K562 (cell line): ENCODE results near the gene MRPL58. TPM values are rescaled to one million over a fixed set of nuclear protein-coding genes. Genes with fewer than 3 reads are reported as not detected.

Source experiments
- ATF7 ChIP-seq: fragments of 450-650 bp; IDR thresholded peaks from 2 replicates; pipeline ENCODE4 v1.7.1; 2014; ENCODE audit warnings: mild to moderate bottlenecking, moderate library complexity
- CHD2 ChIP-seq: IDR thresholded peaks from 2 replicates; pipeline ENCODE4 v1.6.1; 2011; ENCODE audit warnings: low read depth, low read length
- CTBP1 ChIP-seq: fragments of 450-650 bp; IDR thresholded peaks from 2 replicates; pipeline ENCODE4 v1.6.1; 2016; ENCODE audit warnings: borderline replicate concordance
- EZH2 ChIP-seq: IDR thresholded peaks from 2 replicates; pipeline ENCODE4 v1.6.1; 2012; ENCODE audit warnings: low read depth, mild to moderate bottlenecking, inconsistent platforms, low read length, borderline replicate concordance
- MNT ChIP-seq, 2 experiments: fragments of 450-650 bp; conservative IDR thresholded peaks; 2 replicates each; pipeline ENCODE4 v1.6.1; 2017; ENCODE audit warnings: mild to moderate bottlenecking in 2 of 2, moderate library complexity in 2 of 2
- RBM39 ChIP-seq: fragments of 200-400 bp; formaldehyde crosslinking; optimal IDR thresholded peaks from 2 replicates; pipeline ENCODE3; 2018; ENCODE audit warnings: low read depth, low read length
- STAT5A ChIP-seq: IDR thresholded peaks from 2 replicates; pipeline ENCODE4 v1.6.1; 2012; ENCODE audit warnings: low read length, inconsistent platforms, borderline replicate concordance
- UBTF ChIP-seq, 2 experiments: IDR thresholded peaks; 2 replicates each; pipeline ENCODE4 v1.6.1; 2012; ENCODE audit warnings: improper control_type of control experiment in 2 of 2, low read depth in 2 of 2, low read length in 2 of 2, borderline replicate concordance in 1 of 2
- USF1 ChIP-seq: sonication (generic); formaldehyde crosslinking; IDR thresholded peaks from 2 replicates; pipeline ENCODE4 v1.9.0; 2022; ENCODE audit warnings: mild to moderate bottlenecking, missing genetic modification reagents
- VEZF1 ChIP-seq: fragments of 200-800 bp; sonication (Bioruptor generic); IDR thresholded peaks from 2 replicates; pipeline ENCODE4 v1.6.1; 2017; ENCODE audit warnings: missing genetic modification characterization, missing compliant biosample characterization
- ZBTB8A ChIP-seq: fragments of 450-650 bp; IDR thresholded peaks from 2 replicates; pipeline ENCODE4 v1.6.1; 2018; ENCODE audit warnings: mild to moderate bottlenecking, moderate library complexity; ENCODE audit not compliant: partially characterized antibody
- ZBTB9 ChIP-seq: fragments of 450-650 bp; formaldehyde crosslinking; IDR thresholded peaks from 2 replicates; pipeline ENCODE4 v1.4.0; 2020; ENCODE audit warnings: mild to moderate bottlenecking, moderate library complexity
- ZFX ChIP-seq: sonication (generic); formaldehyde crosslinking; IDR thresholded peaks from 2 replicates; pipeline ENCODE4 v1.8.0; 2022; ENCODE audit warnings: mild to moderate bottlenecking, missing genetic modification reagents, moderate library complexity
- ZNF121 ChIP-seq: sonication (generic); formaldehyde crosslinking; conservative IDR thresholded peaks from 2 replicates; pipeline ENCODE4 v1.8.0; 2022; ENCODE audit warnings: missing genetic modification reagents
- ZNF277 ChIP-seq: fragments of 250-450 bp; sonication (Bioruptor Pico); IDR thresholded peaks from 2 replicates; pipeline ENCODE4 v1.8.0; 2022; ENCODE audit warnings: inconsistent platforms, mild to moderate bottlenecking, moderate library complexity, borderline replicate concordance
- ZSCAN29 ChIP-seq: fragments of 450-650 bp; IDR thresholded peaks from 2 replicates; pipeline ENCODE4 v1.6.1; 2017
- polyA plus RNA-seq, 8 experiments: library from polyadenylated mRNA; depleted of rRNA in 4 of 8; stranded (reverse) in 5 of 8; unstranded in 3 of 8; fragments of >200 nt; fragmentation: Nextera tagmentation in 2 of 8; fragmentation: Illumina TruSeq in 1 of 8; extraction: Ambion mirVana in 2 of 8; extraction: Trizol in 1 of 8; gene quantifications; 2 replicates each; pipeline versions ENCODE4 v1.2.1 to v1.2.3, GENCODE V29; 2011 to 2014; ENCODE audit warnings: inconsistent platforms in 1 of 8, missing spikeins in 1 of 8
- total RNA-seq, 7 experiments: library from RNA; depleted of rRNA in 6 of 7; stranded (reverse); fragments of >200 nt in 6 of 7; fragmentation: Illumina TruSeq in 2 of 7; extraction: Trizol in 2 of 7; gene quantifications; 2 replicates each; pipeline versions ENCODE4 v1.2.1 to v1.2.3, GENCODE V29; 2011 to 2021; ENCODE audit warnings: low replicate concordance in 1 of 7

The MRPL58 gene
- total and polyA plus RNA-seq, 9 of the 15 experiments (the other 6 are each of a cell fraction or from before 2014, with no cell fraction given) = 30.8 to 107 (median 72.4) TPM

- TF ChIP-seq MNT (conservative IDR thresholded peaks at IDR 0.05) (peak; percentile 90 to 91), ZNF121 (CRISPR knock-in tag) (no peak), ZBTB9 (CRISPR knock-in tag) (0 out of 2 replicates have a peak, but pooled peaks have one; percentile 38), ATF7 (peak; percentile 63; the same call in 1 of the 2 replicates), UBTF (IDR thresholded peaks at IDR 0.05; ENCODE audit: borderline replicate concordance in 1 of 2, low read depth in 2 of 2, low read length in 2 of 2) (0 out of 4 replicates have a peak, but pooled peaks have one; percentile 18 to 48), STAT5A (no peak), CHD2 (peak; percentile 42; the same call in 1 of the 2 replicates), VEZF1 (peak; percentile 21; the same call in 1 of the 2 replicates), CTBP1 (peak; percentile 79), USF1 (CRISPR knock-in tag) (peak; percentile 86), RBM39 (peak; percentile 38), ZSCAN29 (0 out of 2 replicates have a peak, but pooled peaks have one; percentile 38), ZNF277 (CRISPR knock-in tag) (no peak), EZH2 (no peak), ZBTB8A (peak; percentile 95), ZFX (peak; percentile 81)
Observed at GRCh38 chr17:75033346-75034235, 21.1 kb downstream of the MRPL58 start (continued).
